Stimulated activated CD8-positive, alpha-beta memory T cell treated with anti-CD3 and anti-CD28 coated beads, Interleukin-15, amount 100 ng/mL, for 1 hour (primary cell): ENCODE data around the gene DIS3L.
"Not testable (repeated sequence)": the region's sequence is repeated elsewhere in the genome, so short reads cannot be mapped to it uniquely, and the experiment has no call there.

ENCODE experiments used
- DNase-seq: peaks from one replicate; pipeline ENCODE4 v3.0.0-alpha.2; 2020; ENCODE audit warnings: low read depth

The DIS3L gene

DNA sequence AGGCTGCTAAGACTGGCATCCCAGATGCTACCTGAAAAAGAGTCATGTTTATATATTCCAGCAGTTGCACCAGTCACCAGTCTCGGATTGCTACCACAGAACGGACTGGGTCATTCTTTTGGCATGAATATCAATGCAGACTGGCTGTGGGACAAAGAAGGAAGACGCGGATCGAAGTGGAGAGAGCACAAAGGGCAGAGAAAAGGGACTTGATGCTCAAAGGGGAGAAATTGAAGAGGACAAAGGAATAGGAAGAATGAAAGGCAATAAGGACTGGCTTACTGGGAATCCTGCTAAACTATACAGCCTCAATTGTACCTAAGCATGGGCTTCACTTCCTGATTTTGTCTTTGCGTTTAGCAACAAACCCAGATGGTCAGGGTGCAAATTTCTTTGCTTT lies 15.3 kb upstream of the DIS3L start:
- no peak for DNase-seq

DNA sequence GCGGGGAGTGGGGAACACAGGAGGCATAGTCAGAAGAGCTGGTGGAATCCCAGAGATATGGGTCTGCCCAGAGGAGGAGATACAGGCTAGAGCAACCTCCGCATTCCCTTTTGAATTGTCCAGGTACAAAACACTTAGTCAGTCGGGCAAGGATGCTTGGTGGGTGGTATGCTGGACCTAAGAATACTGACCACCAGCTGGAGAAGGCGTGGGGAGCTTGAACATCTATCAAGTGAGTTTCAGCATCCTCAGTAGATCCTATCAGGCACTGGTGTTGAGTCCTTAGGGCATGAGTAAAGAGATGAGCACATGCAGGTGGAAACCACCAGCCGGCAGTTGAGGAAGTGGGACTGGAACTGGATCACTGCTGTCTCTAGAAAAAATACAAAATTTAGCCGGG lies 14.7 kb upstream of the DIS3L start:
- no peak for DNase-seq

GRCh38 chr15:66284271-66284670 lies 9.1 kb upstream of the DIS3L start:
- DNase-seq: no peak

GRCh38 chr15:66285533-66286280 lies 7.7 kb upstream of the DIS3L start:
- no peak for DNase-seq

DNA sequence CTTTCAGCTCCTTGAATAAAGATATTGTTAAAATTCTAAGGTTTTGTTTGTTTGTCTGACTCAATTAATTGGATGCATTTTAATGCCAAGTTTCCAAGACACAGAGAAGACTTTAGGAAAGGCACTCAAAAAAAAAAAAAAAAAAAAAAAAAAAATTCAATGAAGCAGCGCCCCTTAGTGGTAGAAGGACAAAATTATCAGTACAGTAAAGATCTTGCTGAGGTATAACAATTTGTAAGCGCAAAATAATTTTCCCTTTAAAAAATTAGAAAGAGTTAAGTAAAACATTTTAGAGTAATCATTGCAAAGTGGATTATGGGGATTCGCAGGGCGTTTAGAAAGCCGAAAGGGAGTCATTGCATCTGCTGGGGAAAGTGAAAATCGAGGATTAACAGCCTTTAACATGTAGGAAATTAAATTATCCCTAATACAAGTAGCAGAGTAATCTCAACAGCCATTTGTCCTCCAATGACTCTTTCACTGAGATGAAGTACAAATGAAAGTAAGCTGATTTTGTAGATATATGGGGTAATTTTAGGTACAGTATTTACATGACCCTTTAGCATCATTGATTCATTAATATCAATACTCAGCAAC lies 5.8 kb upstream of the DIS3L start:
- DNase-seq: no peak

DNA sequence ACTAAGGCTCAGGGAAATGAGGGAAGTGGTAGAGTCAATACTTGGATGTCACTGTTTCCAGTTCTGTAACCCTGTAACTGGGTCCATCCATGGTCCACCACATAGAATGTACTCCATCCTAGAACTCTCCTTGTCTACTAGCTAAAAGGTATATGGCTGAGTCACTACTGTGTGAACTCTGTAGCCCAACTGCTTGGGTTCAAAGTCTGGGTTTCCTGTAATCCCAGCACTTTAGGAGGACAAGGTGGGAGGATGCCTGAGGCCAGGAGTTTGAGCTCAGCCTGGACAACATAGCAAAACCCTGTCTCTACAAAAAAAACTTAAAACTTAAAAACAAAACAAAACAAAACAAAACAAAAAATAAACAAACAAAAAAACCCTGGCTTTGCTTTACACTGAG lies 5.3 kb upstream of the DIS3L start:
- DNase-seq: no peak

GRCh38 chr15:66288551-66289185 lies 4.7 kb upstream of the DIS3L start:
- no peak for DNase-seq

DNA sequence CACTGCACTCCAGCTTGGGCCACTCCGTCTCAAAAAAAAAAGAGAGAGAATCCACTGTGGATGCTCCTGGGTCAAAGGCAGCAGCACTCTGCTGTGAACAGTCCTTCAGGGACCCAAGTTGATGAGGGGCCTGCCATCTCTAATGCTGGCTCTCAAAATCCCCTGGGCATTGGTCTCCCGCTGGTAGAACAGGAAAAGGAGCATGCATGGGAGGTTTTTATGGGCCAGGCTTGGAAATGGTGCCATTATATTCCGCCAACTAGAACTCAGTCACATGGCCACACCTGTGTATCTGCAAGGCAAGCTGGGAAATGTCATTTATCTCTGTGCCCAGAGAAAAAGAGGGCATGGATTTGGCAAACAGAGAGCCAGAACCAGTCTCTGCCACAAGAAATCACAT lies 3.4 kb upstream of the DIS3L start:
- no peak for DNase-seq

DNA sequence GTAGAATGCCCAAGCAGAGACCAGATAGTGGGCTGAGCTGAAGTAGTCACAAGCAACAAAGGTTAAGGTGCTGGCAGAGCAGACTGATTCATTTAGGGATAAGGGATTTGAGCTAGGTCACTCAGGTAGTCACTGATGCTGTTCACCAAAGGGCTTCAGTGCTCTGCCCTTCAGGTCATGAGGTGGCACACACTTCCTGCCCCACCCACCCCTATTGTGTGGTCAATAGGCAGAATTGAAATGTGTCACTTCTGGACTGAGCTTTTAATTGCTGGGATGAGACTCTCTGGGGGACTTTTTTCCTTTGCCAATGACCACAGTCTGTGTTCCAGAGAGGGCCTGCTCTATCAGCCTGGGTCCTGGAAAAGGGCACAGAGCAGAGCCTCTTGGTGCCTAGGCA lies 2.9 kb upstream of the DIS3L start:
- no peak for DNase-seq

- DNase-seq: no peak
Measured at GRCh38 chr15:66291816-66292570, 1.4 kb upstream of the DIS3L start.

DNA sequence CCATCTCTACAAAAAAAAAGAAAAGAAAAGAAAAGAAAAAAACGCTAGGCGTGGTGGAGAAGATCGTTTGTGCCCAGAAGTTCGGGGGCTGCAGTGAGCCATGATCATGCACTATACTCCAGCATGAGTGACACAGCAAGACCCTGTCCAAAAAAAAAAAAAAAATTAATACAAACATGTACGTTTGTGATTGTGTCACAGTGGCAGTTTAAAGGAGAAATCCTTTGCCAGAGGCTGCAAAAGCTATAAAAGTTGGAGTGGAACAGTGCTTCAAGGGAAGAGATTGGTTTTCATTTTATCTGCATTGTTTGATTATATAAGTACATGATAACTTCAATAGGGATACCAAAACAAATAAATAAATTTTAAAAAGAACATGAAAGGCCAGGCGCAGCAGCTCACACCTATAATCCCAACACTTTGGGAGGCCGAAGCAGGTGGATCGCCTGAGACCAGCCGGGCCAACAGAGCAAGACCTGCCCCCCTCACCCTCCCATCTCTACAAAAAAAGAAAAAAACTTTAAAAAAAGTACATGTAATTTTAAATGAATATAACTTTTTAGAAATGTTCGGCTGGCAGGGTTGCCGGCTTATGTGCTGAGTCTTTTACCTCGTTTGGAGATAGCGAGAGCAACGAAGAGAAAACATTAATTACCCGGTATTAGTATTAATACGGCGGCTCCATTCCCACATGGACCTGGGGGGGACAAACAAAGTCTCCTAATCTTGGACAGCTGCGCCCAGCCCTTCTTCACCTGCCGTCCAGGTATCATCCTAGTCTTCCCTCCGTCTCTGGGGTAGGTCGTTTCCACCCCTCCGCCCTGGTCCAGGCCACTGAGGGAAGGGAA lies 573 bp upstream of the DIS3L start:
- DNase-seq: no peak

- DNase-seq: no peak
Measured at GRCh38 chr15:66294157-66294931, 976 bp downstream of the DIS3L start.

GRCh38 chr15:66294932-66295235 lies 1.5 kb downstream of the DIS3L start:
- DNase-seq: no peak

DNA sequence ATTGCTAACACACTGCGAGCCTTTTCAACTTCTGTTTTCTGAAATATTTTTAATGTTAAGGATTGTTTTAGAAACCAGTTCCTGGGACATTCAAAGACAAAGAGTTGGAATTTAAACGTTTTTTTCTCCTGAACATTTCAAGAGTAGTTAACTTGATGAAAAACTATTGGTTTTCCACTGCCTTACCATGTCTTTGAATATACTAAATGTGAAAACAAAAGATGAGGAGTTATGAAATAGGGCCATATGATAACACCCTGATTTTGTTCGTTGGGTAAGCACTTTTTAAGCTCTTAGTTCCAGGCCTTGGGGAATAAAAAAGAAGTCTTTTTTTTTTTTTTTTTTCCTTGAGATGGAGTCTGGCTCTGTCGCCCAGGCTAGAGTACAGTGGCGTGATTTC lies 2.8 kb downstream of the DIS3L start:
- DNase-seq: no peak

DNA sequence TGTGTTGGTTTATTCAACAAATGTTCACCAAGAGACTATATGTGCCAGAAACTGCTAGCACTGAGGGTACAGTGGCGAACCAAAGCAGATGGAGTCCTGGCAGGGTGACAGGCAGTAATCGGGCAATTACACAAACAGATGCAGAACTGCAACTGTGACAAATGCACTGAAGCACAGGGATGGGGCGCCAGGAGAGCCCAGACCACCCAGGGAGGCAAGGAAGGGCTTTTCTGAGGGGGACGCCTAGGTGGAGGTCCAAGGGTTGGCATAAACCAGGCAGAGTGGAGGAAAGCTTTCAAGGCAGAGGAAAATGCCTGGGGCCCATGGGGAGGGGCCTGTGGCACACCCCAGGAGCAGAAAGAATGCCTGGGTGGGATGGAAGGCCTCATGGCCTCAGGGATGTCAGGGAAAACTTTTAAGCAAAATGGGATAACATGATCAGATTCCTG lies 5.5 kb downstream of the DIS3L start:
- no peak for DNase-seq

GRCh38 chr15:66302489-66303278 lies 9.3 kb downstream of the DIS3L start:
- no peak for DNase-seq

DNA sequence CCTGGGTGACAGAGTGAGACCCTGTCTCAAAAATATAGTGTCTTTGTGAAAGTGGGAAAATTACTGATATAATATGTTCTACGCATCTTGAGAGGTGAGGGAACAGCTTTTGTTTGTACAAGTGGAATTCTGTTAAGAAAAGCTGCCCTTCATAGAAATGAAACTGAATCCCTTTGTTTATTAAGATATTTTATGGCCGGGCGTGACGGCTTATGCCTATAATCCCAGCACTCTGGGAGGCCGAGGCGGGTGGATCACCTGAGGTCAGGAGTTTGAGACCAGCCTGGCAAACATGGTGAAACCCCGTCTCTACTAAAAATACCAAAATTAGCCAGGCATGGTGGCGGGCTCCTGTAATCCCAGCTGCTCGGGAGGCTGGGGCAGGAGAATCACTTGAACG lies 11.1 kb downstream of the DIS3L start:
- not testable (repeated sequence) for DNase-seq

DNA sequence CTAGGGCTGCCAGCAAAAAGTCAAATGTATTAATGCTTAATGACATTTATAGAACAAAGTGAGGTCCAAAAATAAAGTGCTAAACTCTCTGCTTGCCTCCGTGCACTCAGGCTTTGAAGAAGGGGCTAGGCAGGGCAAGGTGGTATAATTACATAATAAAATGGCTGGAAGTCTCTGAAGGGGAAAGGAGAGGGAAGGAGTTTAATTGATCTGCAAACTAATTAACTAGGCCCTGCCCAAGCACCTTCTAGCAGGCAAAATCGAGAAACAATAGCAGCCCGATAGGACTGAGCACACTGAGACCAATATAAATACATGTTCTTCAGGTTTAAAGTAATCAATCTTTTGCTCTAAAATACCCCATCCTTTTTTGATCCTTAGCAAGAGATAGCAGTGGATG lies 13.0 kb downstream of the DIS3L start:
- DNase-seq: no peak

DNA sequence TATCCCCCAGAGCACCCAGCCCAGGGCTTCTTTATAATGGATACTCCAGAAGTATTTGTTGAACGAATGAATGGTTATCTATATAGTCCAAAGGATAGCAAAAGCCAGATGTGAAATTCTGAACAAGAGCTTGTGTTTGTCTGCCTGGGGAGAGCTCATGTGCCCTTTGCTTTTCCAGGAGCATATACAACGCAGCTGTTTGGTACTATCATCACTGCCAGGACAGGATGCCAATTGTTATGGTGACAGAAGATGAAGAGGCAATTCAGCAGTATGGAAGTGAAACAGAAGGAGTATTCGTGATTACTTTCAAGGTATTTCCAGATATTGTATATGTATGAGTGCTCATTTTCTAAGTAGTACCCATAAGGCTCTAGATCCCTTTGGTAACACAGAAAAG lies 15.2 kb downstream of the DIS3L start:
- no peak for DNase-seq

DNA sequence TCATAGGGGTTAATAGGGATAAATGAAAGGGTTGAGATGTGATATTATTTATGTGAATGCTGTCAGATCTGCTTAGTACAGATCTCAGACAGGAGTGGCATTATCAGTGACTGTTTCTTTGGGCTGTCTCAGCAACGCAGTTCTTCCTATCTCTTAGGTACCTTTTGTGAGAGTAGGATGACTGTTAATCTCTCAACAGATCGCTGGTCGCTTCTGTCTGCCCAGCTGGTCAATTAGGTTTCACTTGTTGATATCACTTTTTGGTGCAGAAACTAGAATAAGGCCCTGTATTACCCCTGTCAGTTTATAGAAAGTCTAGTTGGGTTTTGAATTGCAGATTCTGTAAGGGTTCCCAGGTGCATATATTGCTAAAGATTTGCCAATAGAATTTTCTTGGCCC lies 16.5 kb downstream of the DIS3L start:
- DNase-seq: no peak
